Measurements from ENCODE around the gene TPPP3.
"Not testable (repeated sequence)": the region's sequence is repeated elsewhere in the genome, so short reads cannot be mapped to it uniquely, and the experiment has no call there.

TPPP3 gene

GRCh38 chr16:67426022-67426421, 32.7 kb upstream of the TPPP3 start:
- no peak for FAIRE-seq
- DNase-seq (ENCODE audit: low spot score): no peak

GRCh38 chr16:67425580-67425979, 32.3 kb upstream of the TPPP3 start:
- FAIRE-seq: no peak
- no peak for DNase-seq (ENCODE audit: low spot score)

- FAIRE-seq: no peak
- DNase-seq (ENCODE audit: low spot score): no peak
Measured at GRCh38 chr16:67425061-67425460, 31.8 kb upstream of the TPPP3 start.

GRCh38 chr16:67424261-67424615, 30.9 kb upstream of the TPPP3 start:
- FAIRE-seq: no peak
- DNase-seq (ENCODE audit: low spot score): no peak

GRCh38 chr16:67423611-67424260, 30.4 kb upstream of the TPPP3 start:
- DNase-seq (ENCODE audit: low spot score): no peak
- FAIRE-seq: no peak

GRCh38 chr16:67423015-67423414, 29.7 kb upstream of the TPPP3 start:
- DNase-seq (ENCODE audit: low spot score) (no peak), FAIRE-seq (no peak)

- FAIRE-seq: no peak
- no peak for DNase-seq (ENCODE audit: low spot score)
Measured at GRCh38 chr16:67421030-67421429, 27.7 kb upstream of the TPPP3 start.

- FAIRE-seq: no peak
Measured at GRCh38 chr16:67419931-67420330, 26.6 kb upstream of the TPPP3 start.

GRCh38 chr16:67419502-67419901, 26.2 kb upstream of the TPPP3 start:
- FAIRE-seq (no peak), DNase-seq (ENCODE audit: low spot score) (no peak)

More at GRCh38 chr16:67419931-67420330, 26.6 kb upstream of the TPPP3 start:
- DNase-seq (ENCODE audit: low spot score): no peak

- no peak for FAIRE-seq
- no peak for DNase-seq (ENCODE audit: low spot score)
Measured at GRCh38 chr16:67417333-67418061, 24.2 kb upstream of the TPPP3 start.

- FAIRE-seq (no peak), DNase-seq (ENCODE audit: low spot score) (peak; percentile 17)
Measured at GRCh38 chr16:67415872-67416793, 22.8 kb upstream of the TPPP3 start, which contains the start of gene ZDHHC1. ZDHHC1 (minus strand) TSS chr16:67416477; CDS start chr16:67407775, 8,702 bp downstream.

- not testable (repeated sequence) for FAIRE-seq
Measured at GRCh38 chr16:67415421-67415820, 22.1 kb upstream of the TPPP3 start.

GRCh38 chr16:67413978-67414911, 20.9 kb upstream of the TPPP3 start:
- DNase-seq (ENCODE audit: low spot score) (no peak), FAIRE-seq (no peak)

More at GRCh38 chr16:67415421-67415820, 22.1 kb upstream of the TPPP3 start:
- DNase-seq (ENCODE audit: low spot score): not testable (repeated sequence)

- DNase-seq (ENCODE audit: low spot score) (no peak), FAIRE-seq (no peak)
Measured at GRCh38 chr16:67412294-67412693, 19.0 kb upstream of the TPPP3 start.

- FAIRE-seq (no peak), DNase-seq (ENCODE audit: low spot score) (no peak)
Measured at GRCh38 chr16:67411339-67411738, 18.0 kb upstream of the TPPP3 start.

GRCh38 chr16:67409631-67410030, 16.3 kb upstream of the TPPP3 start:
- DNase-seq (ENCODE audit: low spot score): no peak
- no peak for FAIRE-seq

- no peak for DNase-seq (ENCODE audit: low spot score)
Measured at GRCh38 chr16:67407788-67408452, 14.6 kb upstream of the TPPP3 start.

GRCh38 chr16:67407176-67407787, 14.0 kb upstream of the TPPP3 start:
- DNase-seq (ENCODE audit: low spot score) (no peak), FAIRE-seq (no peak)

More at GRCh38 chr16:67407788-67408452, 14.6 kb upstream of the TPPP3 start:
- FAIRE-seq: no peak

- DNase-seq (ENCODE audit: low spot score) (no peak), FAIRE-seq (no peak)
Measured at GRCh38 chr16:67406111-67406971, 13.0 kb upstream of the TPPP3 start.

All from RCC 7860 (cell line).